Measurements from ENCODE around the gene PLEKHM3.

Gene PLEKHM3

DNA sequence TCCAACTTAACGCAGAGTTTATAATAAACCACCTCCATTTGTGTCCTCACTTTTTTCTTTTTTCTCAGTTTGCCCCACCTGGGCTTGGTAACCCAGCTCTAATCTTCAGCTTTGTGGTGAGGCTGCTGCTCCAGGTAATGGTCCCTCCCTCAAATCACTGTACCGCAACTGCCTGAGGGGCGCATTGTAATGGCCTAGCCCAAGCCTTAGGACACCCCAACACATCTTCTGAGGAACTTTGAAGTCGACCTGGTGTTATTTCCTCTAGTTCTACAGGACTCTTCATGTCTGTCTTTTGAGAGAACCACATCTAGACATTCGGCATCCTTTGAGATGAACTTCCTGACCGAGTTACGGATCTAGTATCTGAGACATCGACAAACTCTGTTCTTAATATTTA is 99.7 kb downstream of the PLEKHM3 start:
- TF ChIP-seq MYC (IDR thresholded peaks at IDR 0.05; ENCODE audit: low read depth, low read length) (no peak), POLR2A (IDR thresholded peaks at IDR 0.05; ENCODE audit: extremely low read depth, insufficient read length) (no peak)
- TF ChIP-seq, protein P1, sequence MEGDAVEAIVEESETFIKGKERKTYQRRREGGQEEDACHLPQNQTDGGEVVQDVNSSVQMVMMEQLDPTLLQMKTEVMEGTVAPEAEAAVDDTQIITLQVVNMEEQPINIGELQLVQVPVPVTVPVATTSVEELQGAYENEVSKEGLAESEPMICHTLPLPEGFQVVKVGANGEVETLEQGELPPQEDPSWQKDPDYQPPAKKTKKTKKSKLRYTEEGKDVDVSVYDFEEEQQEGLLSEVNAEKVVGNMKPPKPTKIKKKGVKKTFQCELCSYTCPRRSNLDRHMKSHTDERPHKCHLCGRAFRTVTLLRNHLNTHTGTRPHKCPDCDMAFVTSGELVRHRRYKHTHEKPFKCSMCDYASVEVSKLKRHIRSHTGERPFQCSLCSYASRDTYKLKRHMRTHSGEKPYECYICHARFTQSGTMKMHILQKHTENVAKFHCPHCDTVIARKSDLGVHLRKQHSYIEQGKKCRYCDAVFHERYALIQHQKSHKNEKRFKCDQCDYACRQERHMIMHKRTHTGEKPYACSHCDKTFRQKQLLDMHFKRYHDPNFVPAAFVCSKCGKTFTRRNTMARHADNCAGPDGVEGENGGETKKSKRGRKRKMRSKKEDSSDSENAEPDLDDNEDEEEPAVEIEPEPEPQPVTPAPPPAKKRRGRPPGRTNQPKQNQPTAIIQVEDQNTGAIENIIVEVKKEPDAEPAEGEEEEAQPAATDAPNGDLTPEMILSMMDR (IDR thresholded peaks at IDR 0.05; ENCODE audit: low read depth, low read length), result no peak
- H3K4me3 ChIP-seq (ENCODE audit: low read depth, low read length), result no peak overlapping the region
- DNase-seq (ENCODE audit: low read depth), result no peak

DNA sequence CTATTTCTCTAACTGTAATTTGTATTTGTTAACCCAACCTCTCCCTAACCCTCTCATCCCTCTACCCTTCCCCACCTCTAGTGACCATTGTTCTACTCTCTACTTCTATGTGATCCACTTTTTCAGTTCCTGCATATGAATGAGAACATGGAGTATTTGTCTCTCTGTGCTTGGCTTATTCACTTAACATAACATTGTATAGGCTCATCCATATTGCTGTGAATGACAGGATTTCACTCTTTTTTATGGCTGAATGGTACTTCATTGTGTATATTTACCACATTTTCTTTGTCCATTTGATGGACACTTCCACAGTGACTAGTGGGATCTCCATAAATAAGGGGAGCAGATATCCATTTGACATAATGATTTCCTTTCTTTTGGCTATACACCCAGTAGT is 103.7 kb downstream of the PLEKHM3 start:
- no peak for DNase-seq (ENCODE audit: low read depth)
- TF ChIP-seq POLR2A (IDR thresholded peaks at IDR 0.05; ENCODE audit: extremely low read depth, insufficient read length), result no peak
- TF ChIP-seq MYC (IDR thresholded peaks at IDR 0.05; ENCODE audit: low read depth, low read length), result no peak
- TF ChIP-seq, protein P1 (IDR thresholded peaks at IDR 0.05; ENCODE audit: low read depth, low read length), result no peak
- TF ChIP-seq, protein P2, sequence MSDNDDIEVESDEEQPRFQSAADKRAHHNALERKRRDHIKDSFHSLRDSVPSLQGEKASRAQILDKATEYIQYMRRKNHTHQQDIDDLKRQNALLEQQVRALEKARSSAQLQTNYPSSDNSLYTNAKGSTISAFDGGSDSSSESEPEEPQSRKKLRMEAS (IDR thresholded peaks at IDR 0.05; ENCODE audit: low read depth, low read length), result no peak
- H3K4me3 ChIP-seq (ENCODE audit: low read depth, low read length), result no peak overlapping the region

DNA sequence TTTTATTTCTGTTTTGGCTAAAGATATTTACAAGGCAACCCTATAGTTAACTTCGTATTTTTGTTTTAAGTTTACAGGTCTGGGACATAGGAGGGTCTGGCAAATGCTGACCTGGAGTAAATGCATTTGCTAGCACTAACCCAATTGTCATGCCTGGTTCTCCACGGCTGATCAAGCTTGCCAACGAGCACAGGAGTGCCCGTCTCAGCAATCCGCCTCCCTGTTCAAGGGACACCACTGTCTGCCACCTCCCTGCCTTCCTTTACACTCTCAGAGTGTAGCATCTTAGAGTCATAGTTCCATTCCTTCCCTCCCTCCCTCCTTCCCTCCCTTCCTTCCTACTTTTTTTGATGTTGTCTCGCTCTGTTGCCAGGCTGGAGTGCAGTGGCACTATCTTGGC is 104.6 kb downstream of the PLEKHM3 start:
- no peak overlapping the region for H3K4me3 ChIP-seq (ENCODE audit: low read depth, low read length)
- no peak for DNase-seq (ENCODE audit: low read depth)
- TF ChIP-seq, protein P2 (IDR thresholded peaks at IDR 0.05; ENCODE audit: low read depth, low read length), result no peak
- TF ChIP-seq, protein P1 (IDR thresholded peaks at IDR 0.05; ENCODE audit: low read depth, low read length), result no peak
- no peak for TF ChIP-seq POLR2A (IDR thresholded peaks at IDR 0.05; ENCODE audit: extremely low read depth, insufficient read length)
- TF ChIP-seq MYC (IDR thresholded peaks at IDR 0.05; ENCODE audit: low read depth, low read length), result no peak

DNA sequence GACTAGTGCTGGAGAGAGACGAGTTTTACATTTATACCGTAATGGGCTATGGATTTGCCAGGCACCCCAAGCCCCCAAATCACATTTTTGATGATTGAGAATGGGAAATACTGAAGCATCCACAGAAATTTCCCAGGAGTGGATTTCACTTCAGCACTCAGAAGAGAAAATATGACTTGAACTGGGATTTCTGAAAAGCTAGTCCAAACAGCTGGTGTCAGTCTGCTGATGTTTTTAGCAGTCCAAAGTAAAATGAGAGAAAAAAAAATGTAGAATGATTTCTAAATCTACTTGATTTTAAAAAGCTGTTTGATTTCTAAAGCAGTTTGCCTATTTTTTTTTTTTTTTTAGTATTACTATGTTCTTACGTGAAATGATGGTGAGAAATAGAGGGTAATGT is 105.0 kb downstream of the PLEKHM3 start:
- H3K4me3 ChIP-seq (ENCODE audit: low read depth, low read length), result no peak overlapping the region
- DNase-seq (ENCODE audit: low read depth), result no peak
- TF ChIP-seq POLR2A (IDR thresholded peaks at IDR 0.05; ENCODE audit: extremely low read depth, insufficient read length) (no peak), MYC (IDR thresholded peaks at IDR 0.05; ENCODE audit: low read depth, low read length) (no peak)
- TF ChIP-seq, protein P1 (IDR thresholded peaks at IDR 0.05; ENCODE audit: low read depth, low read length), result no peak
- TF ChIP-seq, protein P2 (IDR thresholded peaks at IDR 0.05; ENCODE audit: low read depth, low read length), result no peak

DNA sequence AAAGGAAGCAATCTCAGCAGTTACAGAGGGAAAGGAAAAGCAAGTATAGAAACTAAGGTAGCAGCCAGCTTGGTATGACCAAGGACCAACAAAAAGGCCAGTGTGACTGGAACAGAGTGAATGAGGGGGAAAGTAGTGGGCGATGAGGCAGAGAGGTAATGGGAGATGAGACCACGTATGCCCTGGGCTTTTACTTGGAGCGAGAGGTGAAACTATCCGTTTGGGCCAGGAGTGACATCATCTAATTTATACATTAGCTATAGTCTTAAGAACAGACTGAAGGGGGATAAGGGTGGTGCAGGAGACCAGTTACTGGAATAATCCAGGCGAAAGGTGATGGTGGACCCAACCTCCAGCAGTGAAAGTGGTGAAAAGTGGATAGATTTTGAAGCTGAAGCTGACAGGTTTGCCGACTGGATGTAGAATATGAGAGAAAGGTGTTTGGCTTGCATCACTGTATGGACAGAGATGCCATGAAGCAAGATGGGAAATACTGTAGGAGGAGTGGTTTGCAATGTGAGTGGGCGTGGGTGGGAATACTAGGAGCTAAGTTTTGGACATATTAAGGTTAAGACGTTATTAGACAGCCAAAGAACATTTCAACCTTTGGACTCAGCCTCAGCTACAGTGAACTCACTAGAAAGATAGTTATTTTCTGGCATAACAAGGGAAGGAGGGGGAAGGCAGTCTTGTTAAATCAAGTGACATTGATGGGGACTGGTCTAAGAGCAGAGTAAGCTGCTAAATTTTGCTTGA is 106.0 kb downstream of the PLEKHM3 start:
- DNase-seq (ENCODE audit: low read depth), result no peak
- TF ChIP-seq, protein P1 (IDR thresholded peaks at IDR 0.05; ENCODE audit: low read depth, low read length), result no peak
- TF ChIP-seq MYC (IDR thresholded peaks at IDR 0.05; ENCODE audit: low read depth, low read length) (no peak), POLR2A (IDR thresholded peaks at IDR 0.05; ENCODE audit: extremely low read depth, insufficient read length) (no peak)
- TF ChIP-seq, protein P2 (IDR thresholded peaks at IDR 0.05; ENCODE audit: low read depth, low read length), result no peak
- H3K4me3 ChIP-seq (ENCODE audit: low read depth, low read length), result no peak overlapping the region
